ENCODE results near the gene SLAMF9. TPM values are rescaled to one million over a fixed set of nuclear protein-coding genes. Genes with fewer than 3 reads are reported as not detected.

SLAMF9 gene
- total RNA-seq: not detected

DNA sequence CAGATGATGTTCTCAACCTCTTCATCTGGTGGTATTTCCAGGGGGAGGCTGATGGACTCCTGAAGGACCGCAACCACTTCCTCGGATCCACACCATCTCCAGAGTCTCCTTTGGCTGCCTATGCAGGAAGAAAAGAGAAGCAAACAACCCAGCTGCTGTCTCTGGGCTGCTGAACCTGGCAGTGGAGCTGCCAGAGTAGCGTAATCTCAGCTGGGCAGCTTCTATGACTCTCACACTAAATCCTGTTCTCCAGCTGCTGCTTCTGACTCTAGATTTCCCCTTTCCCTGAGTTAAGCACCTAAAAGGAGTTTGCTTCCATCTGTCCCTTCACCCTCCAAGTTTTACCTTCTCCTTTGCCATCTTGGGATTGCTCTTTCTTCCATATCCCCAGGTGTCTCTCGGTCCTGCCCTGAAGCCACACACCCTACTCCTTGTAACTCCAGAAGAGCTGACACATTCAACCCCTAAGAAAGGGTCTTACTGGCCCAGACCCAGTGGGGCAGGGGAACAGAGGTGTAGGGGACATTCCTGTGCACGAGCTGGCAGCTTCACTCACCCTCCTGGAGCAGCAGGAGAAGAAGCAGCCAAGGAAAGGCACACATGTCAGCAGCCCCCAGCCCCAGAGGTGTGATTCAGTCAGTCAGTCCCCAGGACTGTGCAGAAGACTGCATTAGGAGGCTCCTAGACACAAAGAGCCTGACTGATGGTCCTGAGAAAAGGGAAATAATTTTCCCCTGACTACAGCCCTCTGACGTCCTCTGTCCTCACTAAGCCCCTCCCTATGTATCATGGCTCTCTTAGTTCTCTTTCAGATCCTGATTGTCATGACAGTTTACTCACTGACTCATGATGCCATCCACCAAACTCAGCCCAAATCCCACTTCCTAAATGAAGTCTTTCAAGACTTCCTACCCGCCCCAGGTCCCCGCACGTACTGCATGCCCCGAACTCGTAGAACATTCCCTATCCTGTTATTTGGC is at the start of gene SLAMF9:
Gene SLAMF9, minus strand, starts transcription at position 702 of the 980 bp plus-strand sequence. Its CDS starts 100 bp downstream, at position 602.
- ATAC-seq: no peak

DNA sequence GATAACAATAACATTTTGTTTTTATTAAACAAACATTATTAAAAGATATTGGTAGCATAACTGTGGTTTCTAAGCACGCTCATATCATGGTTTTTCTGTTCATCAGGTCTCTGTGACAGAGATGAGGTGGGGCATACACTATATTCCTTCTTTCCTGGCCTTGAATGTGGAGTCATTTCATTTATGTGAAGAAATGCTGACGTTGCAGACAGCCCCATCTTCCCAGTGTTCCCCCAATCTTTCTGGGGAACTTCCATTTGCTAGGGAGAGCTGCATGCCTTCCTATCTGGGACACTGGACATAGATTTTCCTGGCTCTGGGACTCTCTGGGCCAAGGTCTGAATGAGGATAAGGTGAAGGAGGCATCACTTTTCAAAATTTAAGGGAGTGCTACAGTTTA is 47.4 kb upstream of the SLAMF9 start:
- no peak overlapping the region for H3K27ac Mint-ChIP-seq
- no peaks in the 10 kb centered on the region for H3K36me3 Mint-ChIP-seq
- no peaks in the 10 kb centered on the region for H3K9me3 Mint-ChIP-seq
- H3K27me3 Mint-ChIP-seq: peaks cover 11 to 17% of the 10 kb centered on the region in 2 donors
- DNase-seq (ENCODE audit: low spot score): no peak
- no peaks in the 10 kb centered on the region for H3K4me1 Mint-ChIP-seq (ENCODE audit: low read depth in 2 of 2)
- ATAC-seq: no peak
- H3K4me3 Mint-ChIP-seq: no peak overlapping the region

More for the DNA sequence above, at the start of gene SLAMF9:
- Mint-ChIP-seq H3K4me1 (ENCODE audit: low read depth in 2 of 2) (peaks cover 2% of the 10 kb centered on the region in 2 donors), H3K9me3 (no peaks in the 10 kb centered on the region), H3K36me3 (no peaks in the 10 kb centered on the region), H3K27me3 (peaks cover 31 to 37% of the 10 kb centered on the region in 2 donors), H3K4me3 (no peak within 1 kb of the TSS), H3K27ac (no peak within 1 kb of the TSS)
- DNase-seq (ENCODE audit: low spot score): no peak

DNA sequence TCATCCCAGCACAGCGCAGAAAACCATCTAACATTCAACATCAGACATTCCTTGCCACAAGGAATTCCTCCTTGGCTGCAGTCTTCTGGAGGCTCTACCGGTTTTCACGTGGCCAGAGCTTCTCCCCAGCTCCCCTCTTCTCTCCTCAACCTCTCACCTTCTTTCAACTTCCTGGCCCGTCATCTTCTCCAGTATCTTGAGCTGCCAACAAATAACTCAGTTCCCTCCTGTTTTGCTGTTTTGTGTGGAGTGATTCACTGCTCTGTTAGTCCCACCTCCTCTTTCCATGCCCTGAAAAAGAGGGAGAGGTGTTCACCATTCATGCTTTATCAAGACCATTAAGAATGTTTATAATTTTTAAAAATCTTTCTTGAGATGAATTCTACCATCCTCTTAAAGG is 45.2 kb upstream of the SLAMF9 start:
- Mint-ChIP-seq H3K27me3 (peaks cover 14 to 34% of the 10 kb centered on the region in 2 donors), H3K4me1 (ENCODE audit: low read depth in 2 of 2) (no peaks in the 10 kb centered on the region), H3K27ac (no peak overlapping the region), H3K9me3 (no peaks in the 10 kb centered on the region), H3K36me3 (no peaks in the 10 kb centered on the region), H3K4me3 (no peak overlapping the region)
- DNase-seq (ENCODE audit: low spot score) (no peak), ATAC-seq (no peak)

DNA sequence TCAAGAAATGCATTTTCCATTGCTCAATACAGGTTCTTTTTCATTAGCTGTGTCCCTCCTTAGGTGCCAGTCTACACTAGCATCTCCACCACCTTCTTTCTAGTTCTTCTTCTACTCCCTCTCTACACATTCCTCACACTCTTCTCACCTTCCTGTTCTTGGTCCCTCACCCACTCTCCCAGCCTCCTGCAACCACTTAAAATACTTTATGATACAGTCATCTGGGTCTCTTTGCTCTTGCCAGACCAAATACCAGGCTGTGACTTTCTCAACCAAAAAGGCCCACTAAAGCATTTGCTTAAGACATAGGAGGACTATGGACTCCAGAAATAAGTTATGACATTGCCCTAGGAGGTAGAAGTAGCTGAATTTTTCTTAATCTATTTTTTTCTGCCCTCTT is 42.6 kb upstream of the SLAMF9 start:
- ATAC-seq: no peak
- Mint-ChIP-seq H3K27me3 (peaks cover 14 to 37% of the 10 kb centered on the region in 2 donors), H3K27ac (no peak overlapping the region), H3K9me3 (no peaks in the 10 kb centered on the region), H3K4me3 (no peak overlapping the region), H3K36me3 (no peaks in the 10 kb centered on the region), H3K4me1 (ENCODE audit: low read depth in 2 of 2) (peaks cover 1 to 3% of the 10 kb centered on the region in 2 donors)
- DNase-seq (ENCODE audit: low spot score): no peak

DNA sequence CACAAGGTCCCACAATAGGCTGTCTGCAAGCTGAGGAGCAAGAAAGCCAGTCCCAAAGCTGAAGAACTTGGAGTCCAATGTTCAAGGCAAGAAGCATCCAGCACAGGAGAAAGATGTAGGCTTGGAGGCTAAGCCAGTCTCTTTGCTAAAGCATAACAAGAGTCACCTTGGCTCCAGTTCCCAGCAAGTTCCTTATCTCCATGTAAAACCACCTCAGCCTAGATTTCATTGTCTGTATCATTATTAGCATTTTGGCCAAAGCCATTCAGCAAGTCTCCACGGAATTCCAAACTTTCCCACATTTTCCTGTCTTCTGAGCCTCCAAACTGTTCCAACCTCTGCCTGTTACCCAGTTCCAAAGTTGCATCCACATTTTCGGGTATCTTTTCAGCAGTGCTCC is 40.9 kb upstream of the SLAMF9 start:
- H3K9me3 Mint-ChIP-seq: no peaks in the 10 kb centered on the region

DNA sequence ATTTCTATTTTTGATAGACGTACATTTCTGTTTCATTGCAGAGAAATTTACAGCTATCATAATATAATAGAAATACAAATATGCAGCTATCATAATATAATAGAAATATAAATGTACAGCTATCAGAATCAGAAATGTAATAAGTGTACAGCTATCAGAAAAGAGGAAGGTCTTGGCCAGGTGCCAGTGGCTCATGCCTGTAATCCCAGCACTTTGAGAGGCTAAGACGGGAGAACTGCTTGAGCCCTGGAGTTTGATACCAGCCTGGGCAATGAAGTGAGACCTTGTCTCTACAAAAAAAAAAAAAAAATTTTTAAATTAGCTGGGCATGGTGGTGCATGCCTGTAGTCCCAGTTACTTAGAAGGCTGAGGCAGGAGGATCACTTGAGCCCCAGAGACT is 39.9 kb upstream of the SLAMF9 start:
- no peaks in the 10 kb centered on the region for H3K36me3 Mint-ChIP-seq
- no peaks in the 10 kb centered on the region for H3K9me3 Mint-ChIP-seq
- no peak for DNase-seq (ENCODE audit: low spot score)
- no peak overlapping the region for H3K4me3 Mint-ChIP-seq
- ATAC-seq: no peak
- peaks cover 12 to 37% of the 10 kb centered on the region in 2 donors for H3K27me3 Mint-ChIP-seq
- no peak overlapping the region for H3K27ac Mint-ChIP-seq
- peaks cover 3 to 8% of the 10 kb centered on the region in 2 donors for H3K4me1 Mint-ChIP-seq (ENCODE audit: low read depth in 2 of 2)

More for the DNA sequence above, 40.9 kb upstream of the SLAMF9 start:
- H3K4me3 Mint-ChIP-seq: no peak overlapping the region
- ATAC-seq (no peak), DNase-seq (ENCODE audit: low spot score) (no peak)
- no peaks in the 10 kb centered on the region for H3K36me3 Mint-ChIP-seq
- peaks cover 15 to 37% of the 10 kb centered on the region in 2 donors for H3K27me3 Mint-ChIP-seq
- H3K27ac Mint-ChIP-seq: no peak overlapping the region
- peaks cover 3 to 8% of the 10 kb centered on the region in 2 donors for H3K4me1 Mint-ChIP-seq (ENCODE audit: low read depth in 2 of 2)

DNA sequence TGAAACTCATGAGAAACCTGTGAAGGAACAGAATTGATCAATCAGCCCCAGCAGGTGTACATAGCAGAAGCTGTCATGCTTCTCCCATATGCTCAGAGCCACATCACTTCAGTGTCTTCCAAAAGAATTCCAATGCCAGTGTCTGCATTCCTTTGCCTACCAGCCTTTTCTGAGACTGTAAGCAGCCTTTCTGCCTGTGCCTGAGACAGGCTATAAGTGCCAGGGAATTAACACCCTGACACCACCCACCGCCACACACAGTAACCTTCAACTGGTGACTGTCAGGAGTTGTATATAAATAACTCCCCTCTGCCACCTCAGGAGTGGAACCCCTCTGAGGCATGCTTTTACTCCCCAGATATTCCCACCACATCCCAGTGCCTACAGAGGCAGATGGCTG is 38.1 kb upstream of the SLAMF9 start:
- peaks cover 12 to 25% of the 10 kb centered on the region in 2 donors for H3K27me3 Mint-ChIP-seq
- DNase-seq (ENCODE audit: low spot score) (no peak), ATAC-seq (no peak)
- peak overlapping the region; percentile 37 to 43 for H3K27ac Mint-ChIP-seq
- H3K9me3 Mint-ChIP-seq: no peaks in the 10 kb centered on the region
- peaks cover 3 to 8% of the 10 kb centered on the region in 2 donors for H3K4me1 Mint-ChIP-seq (ENCODE audit: low read depth in 2 of 2)
- no peak overlapping the region for H3K4me3 Mint-ChIP-seq
- no peaks in the 10 kb centered on the region for H3K36me3 Mint-ChIP-seq

DNA sequence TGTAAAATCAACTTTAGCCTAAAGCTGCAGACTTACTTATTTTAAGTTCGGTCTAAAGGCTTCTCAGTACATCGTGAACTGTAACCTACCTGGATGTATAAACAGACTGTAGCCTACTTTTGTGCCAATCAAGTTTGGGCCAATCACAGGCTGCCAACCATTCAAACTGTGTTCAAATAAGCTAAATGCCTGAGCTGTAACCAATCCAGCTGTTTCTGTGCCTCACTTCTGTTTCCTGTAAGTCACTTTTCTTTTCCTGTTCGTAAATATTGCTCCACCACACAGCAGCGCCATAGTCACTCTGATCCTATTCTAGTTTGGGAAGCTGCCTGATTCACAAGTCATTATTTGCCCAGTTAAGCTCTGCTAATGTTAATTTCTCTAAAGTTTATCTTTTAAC is 37.5 kb upstream of the SLAMF9 start:
- Mint-ChIP-seq H3K27me3 (peaks cover 10 to 21% of the 10 kb centered on the region in 2 donors), H3K4me3 (peak overlapping the region; percentile 48), H3K27ac (peak overlapping the region; percentile 37 to 43), H3K36me3 (no peaks in the 10 kb centered on the region), H3K9me3 (no peaks in the 10 kb centered on the region), H3K4me1 (ENCODE audit: low read depth in 2 of 2) (peaks cover 3 to 8% of the 10 kb centered on the region in 2 donors)
- ATAC-seq (peak; percentile 70 to 76), DNase-seq (ENCODE audit: low spot score) (no peak)

DNA sequence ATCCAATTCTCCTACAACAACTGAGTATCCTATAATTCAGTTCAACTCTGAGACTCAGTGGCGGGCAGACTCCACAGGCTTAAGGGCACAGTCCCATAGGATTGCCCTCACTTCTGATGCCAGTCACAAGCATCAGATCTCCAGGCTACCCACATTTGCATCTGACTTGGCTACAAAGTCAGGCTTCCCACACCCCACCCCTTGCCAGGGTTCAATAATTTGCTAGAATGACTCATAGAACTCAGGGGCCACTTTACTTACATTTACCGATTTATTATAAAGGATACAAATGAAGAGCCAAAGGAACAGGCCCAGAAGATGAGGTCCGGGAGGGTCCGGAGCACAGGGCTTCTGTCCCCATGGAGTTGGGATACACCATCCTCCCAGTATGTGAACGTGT is 36.0 kb upstream of the SLAMF9 start:
- peaks cover 7 to 15% of the 10 kb centered on the region in 2 donors for H3K27me3 Mint-ChIP-seq
- no peak overlapping the region for H3K4me3 Mint-ChIP-seq
- no peaks in the 10 kb centered on the region for H3K36me3 Mint-ChIP-seq
- H3K4me1 Mint-ChIP-seq (ENCODE audit: low read depth in 2 of 2): peaks cover 3 to 8% of the 10 kb centered on the region in 2 donors
- DNase-seq (ENCODE audit: low spot score): no peak
- no peaks in the 10 kb centered on the region for H3K9me3 Mint-ChIP-seq
- H3K27ac Mint-ChIP-seq: no peak overlapping the region
- ATAC-seq: no peak

DNA sequence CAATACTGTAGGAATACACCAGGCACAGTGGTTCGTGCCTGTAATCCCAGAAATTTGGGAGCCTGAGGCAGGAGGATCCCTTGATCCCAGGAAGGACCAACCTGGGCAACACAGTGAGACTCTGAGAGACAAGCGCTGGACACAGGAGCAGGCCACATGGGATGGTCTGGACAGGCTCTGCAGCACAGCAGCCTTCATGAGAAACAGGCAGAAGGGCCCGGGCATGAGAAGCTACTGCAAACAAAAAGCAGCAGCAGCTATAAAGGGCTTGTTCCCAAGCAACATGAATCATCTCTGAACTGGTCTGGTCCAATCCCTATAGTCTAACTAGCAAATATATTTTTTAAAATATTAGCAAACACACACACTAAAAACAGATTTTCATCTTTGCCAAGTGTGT is 35.5 kb upstream of the SLAMF9 start:
- ATAC-seq (no peak), DNase-seq (ENCODE audit: low spot score) (no peak)
- no peaks in the 10 kb centered on the region for H3K36me3 Mint-ChIP-seq
- no peaks in the 10 kb centered on the region for H3K9me3 Mint-ChIP-seq
- H3K27ac Mint-ChIP-seq: no peak overlapping the region
- H3K4me3 Mint-ChIP-seq: no peak overlapping the region
- peaks cover 3 to 8% of the 10 kb centered on the region in 2 donors for H3K4me1 Mint-ChIP-seq (ENCODE audit: low read depth in 2 of 2)
- peaks cover 7 to 14% of the 10 kb centered on the region in 2 donors for H3K27me3 Mint-ChIP-seq

DNA sequence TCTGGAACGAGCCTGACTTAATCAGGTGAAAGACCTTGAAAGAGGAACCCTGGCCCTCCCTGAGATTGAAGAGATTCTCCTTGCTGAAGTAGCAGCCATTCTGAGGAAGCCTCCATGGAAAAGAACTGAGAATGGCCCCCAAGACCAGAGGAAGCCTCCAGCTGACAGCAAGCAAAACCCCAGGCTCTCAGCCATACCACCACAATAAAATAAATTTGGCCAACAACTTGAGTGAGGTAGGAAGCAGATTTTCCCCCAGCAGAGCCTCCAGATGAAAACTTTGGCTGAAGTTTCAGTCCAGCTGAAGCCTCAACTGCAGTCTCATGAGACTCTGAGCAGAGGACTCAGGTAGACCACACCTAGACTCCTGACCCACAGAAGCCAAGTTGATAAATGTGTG is 34.0 kb upstream of the SLAMF9 start:
- no peaks in the 10 kb centered on the region for H3K9me3 Mint-ChIP-seq
- H3K27ac Mint-ChIP-seq: no peak overlapping the region
- no peak for ATAC-seq
- DNase-seq (ENCODE audit: low spot score): no peak
- no peak overlapping the region for H3K4me3 Mint-ChIP-seq
- H3K27me3 Mint-ChIP-seq: peaks cover 9 to 18% of the 10 kb centered on the region in 2 donors
- H3K36me3 Mint-ChIP-seq: no peaks in the 10 kb centered on the region
- H3K4me1 Mint-ChIP-seq (ENCODE audit: low read depth in 2 of 2): peaks cover 3 to 8% of the 10 kb centered on the region in 2 donors

DNA sequence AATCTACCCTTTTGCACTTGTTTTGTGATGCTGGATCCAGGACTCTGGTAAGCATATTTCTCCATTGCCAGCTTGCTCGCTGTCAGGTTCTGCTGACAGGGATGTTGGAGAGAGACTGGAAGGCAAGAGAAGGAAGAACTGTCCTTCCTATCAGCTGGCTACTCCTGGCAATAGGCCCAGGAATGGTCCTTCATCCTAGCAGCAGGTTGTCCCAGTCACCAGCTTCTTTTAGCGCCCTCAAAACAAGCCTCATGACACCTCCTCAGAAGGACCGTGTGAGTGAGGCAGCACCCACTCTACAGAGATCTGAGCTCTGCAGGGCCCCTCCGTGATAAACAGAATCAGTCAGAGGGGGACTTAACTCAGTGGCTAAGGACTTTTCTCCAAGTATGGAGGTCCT is 33.1 kb upstream of the SLAMF9 start:
- Mint-ChIP-seq H3K9me3 (no peaks in the 10 kb centered on the region), H3K27me3 (peaks cover 10 to 23% of the 10 kb centered on the region in 2 donors), H3K4me3 (no peak overlapping the region), H3K4me1 (ENCODE audit: low read depth in 2 of 2) (peaks cover 3 to 8% of the 10 kb centered on the region in 2 donors), H3K27ac (no peak overlapping the region), H3K36me3 (no peaks in the 10 kb centered on the region)
- DNase-seq (ENCODE audit: low spot score) (no peak), ATAC-seq (no peak)

DNA sequence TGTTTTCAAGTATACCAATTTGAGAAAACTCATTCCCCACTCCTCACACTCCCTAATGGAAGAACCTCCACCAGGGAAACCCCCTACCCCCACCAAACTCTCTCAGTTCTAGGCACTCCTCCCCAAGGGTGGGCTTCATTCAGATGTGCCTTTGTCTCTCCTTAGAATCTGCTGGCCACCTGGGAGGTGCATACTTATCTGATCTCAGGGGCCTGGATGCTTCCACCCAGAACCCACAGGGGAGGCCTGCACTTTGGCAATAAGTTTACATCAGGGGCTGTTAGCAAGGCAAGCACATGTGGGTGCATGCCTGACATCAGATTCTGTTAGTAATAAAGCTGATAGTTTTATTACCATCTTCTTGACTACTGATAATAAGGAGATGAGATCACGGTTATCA is 32.5 kb upstream of the SLAMF9 start:
- no peak for DNase-seq (ENCODE audit: low spot score)
- H3K27me3 Mint-ChIP-seq: peaks cover 12 to 28% of the 10 kb centered on the region in 2 donors
- no peak for ATAC-seq
- no peaks in the 10 kb centered on the region for H3K36me3 Mint-ChIP-seq
- H3K4me1 Mint-ChIP-seq (ENCODE audit: low read depth in 2 of 2): peaks cover under 1 to 4% of the 10 kb centered on the region in 2 donors
- H3K27ac Mint-ChIP-seq: no peak overlapping the region
- no peak overlapping the region for H3K4me3 Mint-ChIP-seq
- no peaks in the 10 kb centered on the region for H3K9me3 Mint-ChIP-seq

DNA sequence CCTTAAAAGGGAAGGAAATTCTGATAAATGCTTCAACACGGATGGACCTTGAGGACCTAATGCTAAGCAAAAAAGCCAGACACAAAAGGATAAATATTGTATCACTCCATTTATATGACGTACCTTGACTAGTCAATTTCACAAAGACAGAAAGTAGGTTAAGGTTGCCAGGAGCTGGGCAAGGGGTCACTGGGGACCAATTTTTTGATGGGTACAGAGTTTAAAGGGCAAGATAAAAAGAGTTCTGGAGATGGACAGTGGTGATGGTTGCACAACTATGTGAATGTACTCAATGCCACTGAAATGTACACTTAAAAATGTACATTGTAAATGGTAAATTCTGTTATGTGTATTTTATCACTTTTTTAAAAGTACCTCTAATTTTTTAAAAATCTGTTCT is 32.1 kb upstream of the SLAMF9 start:
- H3K4me1 Mint-ChIP-seq (ENCODE audit: low read depth in 2 of 2): no peaks in the 10 kb centered on the region
- H3K36me3 Mint-ChIP-seq: no peaks in the 10 kb centered on the region
- peaks cover 12 to 28% of the 10 kb centered on the region in 2 donors for H3K27me3 Mint-ChIP-seq
- no peaks in the 10 kb centered on the region for H3K9me3 Mint-ChIP-seq
- H3K27ac Mint-ChIP-seq: no peak overlapping the region
- H3K4me3 Mint-ChIP-seq: no peak overlapping the region
- ATAC-seq (no peak), DNase-seq (ENCODE audit: low spot score) (no peak)
